Measurements from ENCODE around the gene LAMB4. TPM values are rescaled to one million over a fixed set of nuclear protein-coding genes. Genes with fewer than 3 reads are reported as not detected.

The LAMB4 gene
- total and polyA plus RNA-seq, 2 donors from 2014 or later, result 1.2 to 5.4 TPM

DNA sequence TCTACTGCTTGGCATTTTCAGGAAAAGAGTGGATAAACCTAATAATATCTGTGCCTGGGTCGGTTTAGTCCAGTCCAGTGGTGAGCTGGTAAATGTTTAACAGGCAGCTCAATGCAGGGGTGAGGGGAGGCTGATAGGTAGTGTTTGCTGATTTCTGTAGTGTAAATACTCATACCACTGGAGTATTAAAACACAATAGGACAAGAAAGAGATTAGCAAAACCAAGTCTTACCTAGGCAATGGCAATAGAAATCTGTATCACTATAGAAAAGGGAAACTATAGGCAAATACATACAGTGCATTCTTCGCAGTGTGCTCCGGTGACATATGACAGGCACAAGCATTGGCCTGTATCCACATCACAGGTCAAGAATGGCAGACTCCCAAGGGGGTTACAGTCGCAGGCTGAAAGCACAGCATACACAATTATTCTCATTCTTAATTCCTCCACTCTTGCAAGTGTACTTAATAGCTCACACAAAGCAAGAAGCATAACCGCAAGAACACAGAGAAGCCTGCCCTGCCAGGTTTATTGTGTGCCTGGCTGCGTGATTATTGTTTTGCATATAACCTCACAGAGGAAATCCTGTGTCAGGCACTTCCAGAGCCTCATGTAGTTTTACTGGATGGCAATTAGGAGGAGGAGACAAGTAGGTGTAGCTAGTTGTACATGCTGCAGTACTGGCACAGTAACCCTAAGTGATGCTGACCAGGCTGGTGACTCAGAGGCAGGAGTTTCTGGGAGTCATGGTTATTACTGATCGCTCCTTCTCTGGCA is 35.0 kb downstream of the LAMB4 start:
- no peak for FAIRE-seq
- peak in 4 of 5 donors; percentile 71 to 89 (median 81) for DNase-seq
- Histone ChIP-seq H3K27ac (ENCODE audit: low read depth in 2 of 2, low read length in 2 of 2) (peak overlapping the region; percentile 55 to 89), H3K4me3 (ENCODE audit: low read length in 3 of 3) (peak overlapping the region in 2 of 3 donors; percentile 4 to 39), H3K36me3 (ENCODE audit: control insufficient read depth in 2 of 3, insufficient read depth in 3 of 3, low read length in 3 of 3) (no peaks in the 10 kb centered on the region), H3K27me3 (ENCODE audit: control insufficient read depth, insufficient read depth, low read length) (no peaks in the 10 kb centered on the region), H3K9ac (ENCODE audit: low read length in 3 of 3) (no peak overlapping the region), H3K4me1 (ENCODE audit: control insufficient read depth in 2 of 3, insufficient read depth in 2 of 3, low read depth in 1 of 3, low read length in 3 of 3) (peaks cover 7 to 13% (median 11%) of the 10 kb centered on the region in 3 donors), H3K9me3 (ENCODE audit: control insufficient read depth in 2 of 3, insufficient read depth in 1 of 3, low read length in 3 of 3) (no peaks in the 10 kb centered on the region)
- intact Hi-C loops (cut with DNase I), result no loop called here
- TF ChIP-seq, protein P1, sequence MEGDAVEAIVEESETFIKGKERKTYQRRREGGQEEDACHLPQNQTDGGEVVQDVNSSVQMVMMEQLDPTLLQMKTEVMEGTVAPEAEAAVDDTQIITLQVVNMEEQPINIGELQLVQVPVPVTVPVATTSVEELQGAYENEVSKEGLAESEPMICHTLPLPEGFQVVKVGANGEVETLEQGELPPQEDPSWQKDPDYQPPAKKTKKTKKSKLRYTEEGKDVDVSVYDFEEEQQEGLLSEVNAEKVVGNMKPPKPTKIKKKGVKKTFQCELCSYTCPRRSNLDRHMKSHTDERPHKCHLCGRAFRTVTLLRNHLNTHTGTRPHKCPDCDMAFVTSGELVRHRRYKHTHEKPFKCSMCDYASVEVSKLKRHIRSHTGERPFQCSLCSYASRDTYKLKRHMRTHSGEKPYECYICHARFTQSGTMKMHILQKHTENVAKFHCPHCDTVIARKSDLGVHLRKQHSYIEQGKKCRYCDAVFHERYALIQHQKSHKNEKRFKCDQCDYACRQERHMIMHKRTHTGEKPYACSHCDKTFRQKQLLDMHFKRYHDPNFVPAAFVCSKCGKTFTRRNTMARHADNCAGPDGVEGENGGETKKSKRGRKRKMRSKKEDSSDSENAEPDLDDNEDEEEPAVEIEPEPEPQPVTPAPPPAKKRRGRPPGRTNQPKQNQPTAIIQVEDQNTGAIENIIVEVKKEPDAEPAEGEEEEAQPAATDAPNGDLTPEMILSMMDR (IDR thresholded peaks at IDR 0.05; ENCODE audit: borderline replicate concordance, extremely low read depth, insufficient read depth), result no peak

DNA sequence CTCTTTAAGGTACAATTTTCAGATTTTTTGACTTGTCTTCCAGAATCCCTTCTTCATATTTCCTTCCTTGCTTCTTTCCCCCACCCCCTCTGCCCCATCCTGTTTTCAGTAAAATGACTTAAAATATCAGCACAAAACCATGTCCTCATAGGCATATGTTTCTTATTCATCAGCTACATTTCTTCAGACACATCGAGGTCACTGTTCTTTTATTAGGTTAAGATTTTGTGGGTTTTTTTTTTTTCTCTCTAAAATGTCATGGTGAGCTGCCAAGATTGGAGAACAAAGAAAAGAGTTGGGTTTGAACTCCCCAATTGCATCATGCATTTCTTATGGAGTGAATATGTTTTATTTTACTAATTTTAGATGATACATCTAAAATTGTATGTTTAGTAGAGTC is 35.8 kb downstream of the LAMB4 start:
- no peaks in the 10 kb centered on the region for H3K27me3 ChIP-seq (ENCODE audit: control insufficient read depth, insufficient read depth, low read length)
- H3K4me1 ChIP-seq (ENCODE audit: control insufficient read depth in 2 of 3, insufficient read depth in 2 of 3, low read depth in 1 of 3, low read length in 3 of 3), result peaks cover 7 to 13% (median 11%) of the 10 kb centered on the region in 3 donors
- DNase-seq, result peak in 1 of 5 donors; percentile 66
- intact Hi-C loops (cut with DNase I), result no loop called here
- H3K4me3 ChIP-seq (ENCODE audit: low read length in 3 of 3), result no peak overlapping the region
- no peak for FAIRE-seq
- H3K9ac ChIP-seq (ENCODE audit: low read length in 3 of 3), result no peak overlapping the region
- no peaks in the 10 kb centered on the region for H3K9me3 ChIP-seq (ENCODE audit: control insufficient read depth in 2 of 3, insufficient read depth in 1 of 3, low read length in 3 of 3)
- TF ChIP-seq, protein P1 (IDR thresholded peaks at IDR 0.05; ENCODE audit: borderline replicate concordance, extremely low read depth, insufficient read depth), result no peak
- no peaks in the 10 kb centered on the region for H3K36me3 ChIP-seq (ENCODE audit: control insufficient read depth in 2 of 3, insufficient read depth in 3 of 3, low read length in 3 of 3)
- H3K27ac ChIP-seq (ENCODE audit: low read depth in 2 of 2, low read length in 2 of 2), result peak overlapping the region in 1 of 2 donors; percentile 89

DNA sequence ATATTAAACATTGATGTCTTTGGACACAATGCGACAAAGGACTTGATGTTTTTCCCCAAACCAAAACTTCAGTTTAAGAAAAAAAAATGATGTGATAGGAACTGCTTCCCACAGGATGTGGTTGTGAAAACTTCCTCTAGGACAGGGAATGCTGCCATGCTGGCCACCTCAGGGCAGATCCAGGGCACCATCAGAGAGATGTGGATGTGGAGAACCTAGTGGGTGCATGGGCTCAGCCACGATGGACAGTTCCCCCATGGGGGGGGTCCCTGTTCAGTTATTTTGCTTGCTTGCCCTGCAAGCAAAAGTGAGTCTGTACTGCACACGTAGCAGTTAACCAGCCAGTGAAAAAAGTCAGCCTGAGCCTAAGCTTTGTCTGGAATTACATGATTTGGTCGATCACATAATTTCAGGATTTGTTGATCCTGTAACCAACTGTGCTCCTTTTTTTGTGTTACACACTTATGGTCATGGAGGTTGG is 36.3 kb downstream of the LAMB4 start:
- H3K9me3 ChIP-seq (ENCODE audit: control insufficient read depth in 2 of 3, insufficient read depth in 1 of 3, low read length in 3 of 3), result no peaks in the 10 kb centered on the region
- no peaks in the 10 kb centered on the region for H3K36me3 ChIP-seq (ENCODE audit: control insufficient read depth in 2 of 3, insufficient read depth in 3 of 3, low read length in 3 of 3)
- peaks cover 7 to 13% (median 11%) of the 10 kb centered on the region in 3 donors for H3K4me1 ChIP-seq (ENCODE audit: control insufficient read depth in 2 of 3, insufficient read depth in 2 of 3, low read depth in 1 of 3, low read length in 3 of 3)
- no peak overlapping the region for H3K4me3 ChIP-seq (ENCODE audit: low read length in 3 of 3)
- FAIRE-seq (no peak), DNase-seq (no peak)
- no peaks in the 10 kb centered on the region for H3K27me3 ChIP-seq (ENCODE audit: control insufficient read depth, insufficient read depth, low read length)
- TF ChIP-seq, protein P1 (IDR thresholded peaks at IDR 0.05; ENCODE audit: borderline replicate concordance, extremely low read depth, insufficient read depth), result no peak
- peak overlapping the region in 1 of 2 donors; percentile 89 for H3K27ac ChIP-seq (ENCODE audit: low read depth in 2 of 2, low read length in 2 of 2)
- no peak overlapping the region for H3K9ac ChIP-seq (ENCODE audit: low read length in 3 of 3)
- intact Hi-C loops (cut with DNase I), result no loop called here
